H9 (cell line): Measurements from ENCODE around the gene MRPS34. TPM values are rescaled to one million over a fixed set of nuclear protein-coding genes. Genes with fewer than 3 reads are reported as not detected.

Source experiments
- DNase-seq: peaks from one replicate; pipeline ENCODE4 v3.0.0-alpha.2; 2017
- H2AFZ ChIP-seq: one replicate; pipeline ENCODE4 v1.6.1; 2013; ENCODE audit warnings: mild to moderate bottlenecking, low read length, control low read depth, moderate library complexity
- H2AK5ac ChIP-seq: 2 replicates; pipeline ENCODE4 v1.6.1; 2013; ENCODE audit warnings: low read length, control low read depth, mixed read lengths; ENCODE audit not compliant: insufficient read length
- H2BK120ac ChIP-seq: one replicate; pipeline ENCODE4 v1.6.1; 2013; ENCODE audit warnings: low read depth, mild to moderate bottlenecking, low read length, control low read depth, inconsistent platforms; ENCODE audit not compliant: poor library complexity, severe bottlenecking
- H2BK12ac ChIP-seq: 2 replicates; pipeline ENCODE4 v1.6.1; 2013; ENCODE audit warnings: low read length, control low read depth, mixed read lengths, low read depth; ENCODE audit not compliant: insufficient read length
- H2BK15ac ChIP-seq: 2 replicates; pipeline ENCODE4 v1.6.1; 2013; ENCODE audit warnings: low read depth, low read length, control low read depth
- H2BK20ac ChIP-seq: one replicate; pipeline ENCODE4 v1.6.1; 2013; ENCODE audit warnings: low read depth, mild to moderate bottlenecking, low read length, control low read depth, inconsistent platforms; ENCODE audit not compliant: poor library complexity, severe bottlenecking
- H2BK5ac ChIP-seq: 2 replicates; pipeline ENCODE4 v1.6.1; 2013; ENCODE audit warnings: low read length, control low read depth, mixed read lengths; ENCODE audit not compliant: insufficient read length
- H3K14ac ChIP-seq: 2 replicates; pipeline ENCODE4 v1.6.1; 2013; ENCODE audit warnings: low read length, control low read depth; ENCODE audit not compliant: insufficient read depth
- H3K18ac ChIP-seq: 2 replicates; pipeline ENCODE4 v1.6.1; 2013; ENCODE audit warnings: low read depth, mild to moderate bottlenecking, mixed read lengths, low read length, control low read depth; ENCODE audit not compliant: insufficient read length
- H3K23ac ChIP-seq: 2 replicates; pipeline ENCODE4 v1.6.1; 2013; ENCODE audit warnings: low read length, control low read depth, mixed read lengths, low read depth; ENCODE audit not compliant: insufficient read length
- H3K23me2 ChIP-seq: 2 replicates; pipeline ENCODE4 v1.6.1; 2013; ENCODE audit warnings: low read depth, mild to moderate bottlenecking, mixed read lengths, low read length, control low read depth; ENCODE audit not compliant: insufficient read length, poor library complexity, severe bottlenecking
- H3K27ac ChIP-seq: 2 replicates; pipeline ENCODE4 v1.5.1; 2013; ENCODE audit warnings: low read length, control low read depth, mixed read lengths, low read depth; ENCODE audit not compliant: insufficient read length
- H3K27me3 ChIP-seq: 2 replicates; pipeline ENCODE4 v1.6.1; 2013; ENCODE audit warnings: low read length, control low read depth, inconsistent platforms; ENCODE audit not compliant: insufficient read depth
- H3K4ac ChIP-seq: 2 replicates; pipeline ENCODE4 v1.6.1; 2013; ENCODE audit warnings: low read depth, mild to moderate bottlenecking, control low read depth, inconsistent platforms, low read length, moderate library complexity
- H3K4me1 ChIP-seq: 2 replicates; pipeline ENCODE4 v1.6.1; 2013; ENCODE audit warnings: low read length, control low read depth, inconsistent platforms; ENCODE audit not compliant: insufficient read depth
- H3K4me2 ChIP-seq: 2 replicates; pipeline ENCODE4 v1.6.1; 2013; ENCODE audit warnings: low read length, control low read depth, mixed read lengths; ENCODE audit not compliant: insufficient read length, insufficient read depth
- H3K56ac ChIP-seq: 2 replicates; pipeline ENCODE4 v1.6.1; 2013; ENCODE audit warnings: low read depth, mild to moderate bottlenecking, mixed read lengths, low read length, control low read depth; ENCODE audit not compliant: insufficient read length
- H3K79me1 ChIP-seq: 2 replicates; pipeline ENCODE4 v1.6.1; 2013; ENCODE audit warnings: low read depth, mild to moderate bottlenecking, moderate library complexity, low read length, control low read depth, inconsistent platforms; ENCODE audit not compliant: insufficient read depth, poor library complexity, severe bottlenecking
- H3K79me2 ChIP-seq: 2 replicates; pipeline ENCODE4 v1.6.1; 2013; ENCODE audit warnings: low read length, control low read depth, inconsistent platforms; ENCODE audit not compliant: insufficient read depth
- H3K9ac ChIP-seq: 2 replicates; pipeline ENCODE4 v1.6.1; 2013; ENCODE audit warnings: low read length, control low read depth, mixed read lengths; ENCODE audit not compliant: insufficient read length; ENCODE audit errors: extremely low read depth
- H3K9me3 ChIP-seq: one replicate; pipeline ENCODE4 v1.6.1; 2013; ENCODE audit warnings: low read depth, low read length, inconsistent platforms; ENCODE audit not compliant: control insufficient read depth
- H3T11ph ChIP-seq: one replicate; pipeline ENCODE4 v1.6.1; 2013; ENCODE audit warnings: mild to moderate bottlenecking, low read length, control low read depth, inconsistent platforms
- H4K20me1 ChIP-seq: one replicate; pipeline ENCODE4 v1.6.1; 2013; ENCODE audit not compliant: control insufficient read depth, insufficient read length, insufficient read depth
- H4K5ac ChIP-seq: 2 replicates; pipeline ENCODE4 v1.6.1; 2013; ENCODE audit warnings: low read depth, mild to moderate bottlenecking, mixed read lengths, low read length, control low read depth; ENCODE audit not compliant: insufficient read length
- H4K8ac ChIP-seq: replicated peaks from 2 replicates; pipeline ENCODE4 v1.6.1; 2013; ENCODE audit warnings: low read length, control low read depth, mixed read lengths, low read depth; ENCODE audit not compliant: insufficient read length
- H4K91ac ChIP-seq: 2 replicates; pipeline ENCODE4 v1.6.1; 2013; ENCODE audit warnings: low read depth, mild to moderate bottlenecking, moderate library complexity, mixed read lengths, low read length, control low read depth; ENCODE audit not compliant: insufficient read length
- H3K27ac Mint-ChIP-seq, 3 experiments: 2 replicates in 2 of 3; 3 replicates in 1 of 3; pipeline ENCODE4 v1.8.0; 2020 to 2021; ENCODE audit warnings: mixed read lengths in 3 of 3, mild to moderate bottlenecking in 1 of 3, moderate library complexity in 1 of 3
- H3K27me3 Mint-ChIP-seq: 2 replicates; pipeline ENCODE4 v1.8.0; 2021; ENCODE audit warnings: low read depth, mild to moderate bottlenecking, moderate library complexity, mixed read lengths
- H3K36me3 Mint-ChIP-seq, 3 experiments: 2 replicates in 2 of 3; 3 replicates in 1 of 3; pipeline ENCODE4 v1.8.0; 2020 to 2021; ENCODE audit warnings: low read depth in 3 of 3, mixed read lengths in 3 of 3; ENCODE audit not compliant: insufficient read depth in 1 of 3
- H3K4me1 Mint-ChIP-seq, 2 experiments: 2 replicates each; pipeline ENCODE4 v1.8.0; 2020; ENCODE audit warnings: mixed read lengths in 2 of 2
- H3K4me3 Mint-ChIP-seq, 2 experiments: 2 replicates in 1 of 2; 3 replicates in 1 of 2; pipeline ENCODE4 v1.8.0; 2020 to 2021; ENCODE audit warnings: mild to moderate bottlenecking in 2 of 2, mixed read lengths in 2 of 2, moderate library complexity in 1 of 2
- H3K9me3 Mint-ChIP-seq, 2 experiments: 2 replicates in 1 of 2; 3 replicates in 1 of 2; pipeline ENCODE4 v1.8.0; 2020; ENCODE audit warnings: mild to moderate bottlenecking in 2 of 2, mixed read lengths in 2 of 2, moderate library complexity in 1 of 2
- WGBS: extraction: QIAGEN DNeasy Blood & Tissue Kit; methylation state at CpG from one replicate; pipeline ENCODE4 v1.1.7; 2013; ENCODE audit warnings: missing lambda C conversion rate, low lambda C conversion rate, mixed read lengths; ENCODE audit not compliant: insufficient read length; ENCODE audit errors: extremely low coverage; 5-methylcytosine and 5-hydroxymethylcytosine counted together
- total RNA-seq: library from RNA; stranded (reverse); gene quantifications from 2 replicates; pipeline ENCODE4 v1.2.1, GENCODE V29; 2021
- TF ChIP-seq, protein P1 (sequence below): fragments of 200-600 bp; sonication (generic); conservative IDR thresholded peaks from 3 replicates; pipeline ENCODE4 v1.8.0; 2021; ENCODE audit warnings: antibody characterized with exemption, mild to moderate bottlenecking

Gene MRPS34
- total RNA-seq, 1 experiment from 2014 or later: 205 TPM

- H2BK120ac ChIP-seq: no peak overlapping the region
- H2BK5ac ChIP-seq: no peak overlapping the region
- peak overlapping the region; percentile 95 to 98; a peak in 3 of 5 replicates for H3K4me3 Mint-ChIP-seq
- H3K79me2 ChIP-seq: no peaks in the 10 kb centered on the region; the same call in 1 of the 2 replicates
- peaks cover 9% of the 10 kb centered on the region for H3K23me2 ChIP-seq
- no peak overlapping the region for H2BK12ac ChIP-seq
- H3K9me3 Mint-ChIP-seq: no peaks in the 10 kb centered on the region
- peak overlapping the region; percentile 64 for H3K4me2 ChIP-seq
- H3K9ac ChIP-seq: no peak overlapping the region
- H3K27ac ChIP-seq: no peak overlapping the region
- H3K36me3 Mint-ChIP-seq: peaks cover 9 to 40% (median 19%) of the 10 kb centered on the region in 3 experiments; a peak in 6 of 7 replicates
- peaks cover 3 to 19% of the 10 kb centered on the region in 2 experiments for H3K4me1 Mint-ChIP-seq
- no peaks in the 10 kb centered on the region for H3K9me3 ChIP-seq
- no peak overlapping the region for H3K23ac ChIP-seq
- H3K4ac ChIP-seq: no peak overlapping the region
- no peak overlapping the region for H3K18ac ChIP-seq
- H4K91ac ChIP-seq: no peak overlapping the region
- no peak overlapping the region for H4K8ac ChIP-seq
- H3K56ac ChIP-seq: no peak overlapping the region
- H3T11ph ChIP-seq: no peak overlapping the region
- H3K27ac Mint-ChIP-seq: no peak overlapping the region
- DNase-seq: no peak
- H2BK15ac ChIP-seq: no peak overlapping the region
- no peak overlapping the region for H2AK5ac ChIP-seq
- no peaks in the 10 kb centered on the region for H3K27me3 ChIP-seq
- no peak overlapping the region for H3K14ac ChIP-seq
- no peaks in the 10 kb centered on the region; the same call in 1 of the 2 replicates for H3K27me3 Mint-ChIP-seq
- H3K4me1 ChIP-seq: no peaks in the 10 kb centered on the region
- WGBS: no CpG with 5 or more reads among the region's 7 CpGs
- no peak overlapping the region for H2BK20ac ChIP-seq
- H2AFZ ChIP-seq: no peak overlapping the region
- H3K79me1 ChIP-seq: peaks cover 5% of the 10 kb centered on the region
- no peak overlapping the region for H4K5ac ChIP-seq
- no peaks in the 10 kb centered on the region for H4K20me1 ChIP-seq
- TF ChIP-seq, protein P1, sequence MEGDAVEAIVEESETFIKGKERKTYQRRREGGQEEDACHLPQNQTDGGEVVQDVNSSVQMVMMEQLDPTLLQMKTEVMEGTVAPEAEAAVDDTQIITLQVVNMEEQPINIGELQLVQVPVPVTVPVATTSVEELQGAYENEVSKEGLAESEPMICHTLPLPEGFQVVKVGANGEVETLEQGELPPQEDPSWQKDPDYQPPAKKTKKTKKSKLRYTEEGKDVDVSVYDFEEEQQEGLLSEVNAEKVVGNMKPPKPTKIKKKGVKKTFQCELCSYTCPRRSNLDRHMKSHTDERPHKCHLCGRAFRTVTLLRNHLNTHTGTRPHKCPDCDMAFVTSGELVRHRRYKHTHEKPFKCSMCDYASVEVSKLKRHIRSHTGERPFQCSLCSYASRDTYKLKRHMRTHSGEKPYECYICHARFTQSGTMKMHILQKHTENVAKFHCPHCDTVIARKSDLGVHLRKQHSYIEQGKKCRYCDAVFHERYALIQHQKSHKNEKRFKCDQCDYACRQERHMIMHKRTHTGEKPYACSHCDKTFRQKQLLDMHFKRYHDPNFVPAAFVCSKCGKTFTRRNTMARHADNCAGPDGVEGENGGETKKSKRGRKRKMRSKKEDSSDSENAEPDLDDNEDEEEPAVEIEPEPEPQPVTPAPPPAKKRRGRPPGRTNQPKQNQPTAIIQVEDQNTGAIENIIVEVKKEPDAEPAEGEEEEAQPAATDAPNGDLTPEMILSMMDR: no peak
Observed at GRCh38 chr16:1774448-1774780, 1.5 kb upstream of the MRPS34 start.
